Measurements from ENCODE around the gene TERT. TPM values are rescaled to one million over a fixed set of nuclear protein-coding genes. Genes with fewer than 3 reads are reported as not detected.

Gene TERT
- total and polyA plus RNA-seq, 4 experiments from 2014 or later, result 0.12 to 0.13 TPM; not detected in 2

GRCh38 chr5:1256776-1257175 lies 38.1 kb downstream of the TERT start:
- Mint-ChIP-seq H3K27me3 (no peaks in the 10 kb centered on the region), H3K4me3 (no peak overlapping the region), H3K4me1 (peaks cover 15 to 22% (median 17%) of the 10 kb centered on the region in 4 donors), H3K9me3 (no peaks in the 10 kb centered on the region), H3K36me3 (no peaks in the 10 kb centered on the region), H3K27ac (no peak overlapping the region)
- H3K27ac ChIP-seq (ENCODE audit: low read depth, low read length), result no peak overlapping the region
- H3K36me3 ChIP-seq (ENCODE audit: insufficient read depth, low read length), result no peaks in the 10 kb centered on the region
- peaks cover 18% of the 10 kb centered on the region for H3K4me1 ChIP-seq (ENCODE audit: insufficient read depth, low read length)
- intact Hi-C loops (cut with micrococcal nuclease), result no loop called here
- ChIA-PET POLR2A (ENCODE audit: partially characterized antibody) (no interaction called here), CTCF (ENCODE audit: partially characterized antibody) (no interaction called here)
- no peak for DNase-seq
- H3K4me3 ChIP-seq (ENCODE audit: low read length in 2 of 2), result no peak overlapping the region
- no peaks in the 10 kb centered on the region for H3K9me3 ChIP-seq (ENCODE audit: control insufficient read depth in 1 of 2, low read length in 2 of 2)
- H3K27me3 ChIP-seq (ENCODE audit: insufficient read depth, low read length), result no peaks in the 10 kb centered on the region

- Mint-ChIP-seq H3K27ac (peak overlapping the region; percentile 36 to 81 (median 58)), H3K4me1 (peaks cover 15 to 22% (median 17%) of the 10 kb centered on the region in 4 donors), H3K27me3 (no peaks in the 10 kb centered on the region), H3K9me3 (no peaks in the 10 kb centered on the region), H3K4me3 (peak overlapping the region; percentile 69 to 84 (median 82)), H3K36me3 (no peaks in the 10 kb centered on the region)
- Histone ChIP-seq H3K9me3 (ENCODE audit: control insufficient read depth in 1 of 2, low read length in 2 of 2) (no peaks in the 10 kb centered on the region), H3K27ac (ENCODE audit: low read depth, low read length) (no peak overlapping the region), H3K4me3 (ENCODE audit: low read length in 2 of 2) (peak overlapping the region; percentile 12 to 34), H3K4me1 (ENCODE audit: insufficient read depth, low read length) (peaks cover 18% of the 10 kb centered on the region), H3K36me3 (ENCODE audit: insufficient read depth, low read length) (no peaks in the 10 kb centered on the region), H3K27me3 (ENCODE audit: insufficient read depth, low read length) (no peaks in the 10 kb centered on the region)
- ChIA-PET POLR2A (ENCODE audit: partially characterized antibody) (interaction anchor here (1.3 to 3.5 kb wide), 3 partner anchors 59 to 131 kb away, joined by 9 to 31 read pairs (median 10); partner anchors contain the start of gene CLPTM1L), CTCF (ENCODE audit: partially characterized antibody) (interaction anchor here (0.9 to 1.8 kb wide), 4 partner anchors 58 to 142 kb away, joined by 3 to 8 read pairs (median 6); partner anchors contain the start of gene CLPTM1L)
- peak; percentile 59 to 66 (median 64) for DNase-seq
- intact Hi-C loops (cut with micrococcal nuclease), result loop anchor here (1.0 to 2.0 kb wide), 3 partner anchors 60 to 386 kb away; partner anchors contain the start of gene CLPTM1L
Observed at GRCh38 chr5:1255081-1255561, 39.7 kb downstream of the TERT start.

- Mint-ChIP-seq H3K9me3 (no peaks in the 10 kb centered on the region), H3K36me3 (no peaks in the 10 kb centered on the region), H3K4me1 (peaks cover 15 to 22% (median 17%) of the 10 kb centered on the region in 4 donors), H3K4me3 (peak overlapping the region in 1 of 8 donors; percentile 84), H3K27ac (no peak overlapping the region), H3K27me3 (no peaks in the 10 kb centered on the region)
- no peak for DNase-seq
- Histone ChIP-seq H3K27me3 (ENCODE audit: insufficient read depth, low read length) (no peaks in the 10 kb centered on the region), H3K36me3 (ENCODE audit: insufficient read depth, low read length) (no peaks in the 10 kb centered on the region), H3K4me1 (ENCODE audit: insufficient read depth, low read length) (peaks cover 18% of the 10 kb centered on the region), H3K9me3 (ENCODE audit: control insufficient read depth in 1 of 2, low read length in 2 of 2) (no peaks in the 10 kb centered on the region), H3K4me3 (ENCODE audit: low read length in 2 of 2) (no peak overlapping the region), H3K27ac (ENCODE audit: low read depth, low read length) (no peak overlapping the region)
- ChIA-PET POLR2A (ENCODE audit: partially characterized antibody) (interaction anchor here (1.3 to 3.5 kb wide), 3 partner anchors 60 to 132 kb away, joined by 9 to 31 read pairs (median 10); partner anchors contain the start of gene CLPTM1L), CTCF (ENCODE audit: partially characterized antibody) (interaction anchor here (0.9 to 1.8 kb wide), 4 partner anchors 58 to 142 kb away, joined by 3 to 8 read pairs (median 6); partner anchors contain the start of gene CLPTM1L)
- intact Hi-C loops (cut with micrococcal nuclease), result loop anchor here (2.0 kb wide), 1 partner anchor 387 kb away; no protein-coding TSS in a partner anchor
Observed at GRCh38 chr5:1254196-1254595, 40.7 kb downstream of the TERT start.

- Histone ChIP-seq H3K27me3 (ENCODE audit: insufficient read depth, low read length) (no peaks in the 10 kb centered on the region), H3K4me3 (ENCODE audit: low read length in 2 of 2) (no peak overlapping the region), H3K27ac (ENCODE audit: low read depth, low read length) (no peak overlapping the region), H3K4me1 (ENCODE audit: insufficient read depth, low read length) (peaks cover 18% of the 10 kb centered on the region), H3K36me3 (ENCODE audit: insufficient read depth, low read length) (no peaks in the 10 kb centered on the region), H3K9me3 (ENCODE audit: control insufficient read depth in 1 of 2, low read length in 2 of 2) (no peaks in the 10 kb centered on the region)
- no peaks in the 10 kb centered on the region for H3K27me3 Mint-ChIP-seq
- ChIA-PET POLR2A (ENCODE audit: partially characterized antibody) (interaction anchor here (0.6 to 3.5 kb wide), 2 partner anchors 61 to 68 kb away, joined by 3 to 31 read pairs; no protein-coding TSS in a partner anchor), CTCF (ENCODE audit: partially characterized antibody) (interaction anchor here (1.8 kb wide), 1 partner anchor 127 kb away, joined by 8 read pairs; no protein-coding TSS in a partner anchor)
- DNase-seq, result no peak
- no peak overlapping the region for H3K4me3 Mint-ChIP-seq
- intact Hi-C loops (cut with micrococcal nuclease), result loop anchor here (2.0 kb wide), 1 partner anchor 387 kb away; no protein-coding TSS in a partner anchor
- peaks cover 15 to 25% (median 17%) of the 10 kb centered on the region in 4 donors for H3K4me1 Mint-ChIP-seq
- H3K27ac Mint-ChIP-seq, result no peak overlapping the region
- H3K36me3 Mint-ChIP-seq, result no peaks in the 10 kb centered on the region
- H3K9me3 Mint-ChIP-seq, result no peaks in the 10 kb centered on the region
Observed at GRCh38 chr5:1253456-1254105, 41.3 kb downstream of the TERT start.

- intact Hi-C loops (cut with micrococcal nuclease), result no loop called here
- ChIA-PET POLR2A (ENCODE audit: partially characterized antibody) (interaction anchor here (3.5 kb wide), 1 partner anchor 62 kb away, joined by 31 read pairs; no protein-coding TSS in a partner anchor), CTCF (ENCODE audit: partially characterized antibody) (no interaction called here)
- peaks cover 0 to under 1% of the 10 kb centered on the region in 2 donors for H3K27me3 Mint-ChIP-seq
- H3K4me3 Mint-ChIP-seq, result peak overlapping the region in 1 of 8 donors; percentile 48
- no peak overlapping the region for H3K27ac Mint-ChIP-seq
- H3K36me3 Mint-ChIP-seq, result no peaks in the 10 kb centered on the region
- peaks cover 18% of the 10 kb centered on the region for H3K4me1 ChIP-seq (ENCODE audit: insufficient read depth, low read length)
- no peak for DNase-seq
- no peaks in the 10 kb centered on the region for H3K27me3 ChIP-seq (ENCODE audit: insufficient read depth, low read length)
- H3K36me3 ChIP-seq (ENCODE audit: insufficient read depth, low read length), result no peaks in the 10 kb centered on the region
- no peaks in the 10 kb centered on the region for H3K9me3 ChIP-seq (ENCODE audit: control insufficient read depth in 1 of 2, low read length in 2 of 2)
- no peaks in the 10 kb centered on the region for H3K9me3 Mint-ChIP-seq
- no peak overlapping the region for H3K27ac ChIP-seq (ENCODE audit: low read depth, low read length)
- H3K4me1 Mint-ChIP-seq, result peaks cover 15 to 25% (median 17%) of the 10 kb centered on the region in 4 donors
- no peak overlapping the region for H3K4me3 ChIP-seq (ENCODE audit: low read length in 2 of 2)
Observed at GRCh38 chr5:1252681-1253080, 42.2 kb downstream of the TERT start.

- H3K27me3 Mint-ChIP-seq, result peaks cover 0 to 4% of the 10 kb centered on the region in 2 donors
- POLR2A ChIA-PET (ENCODE audit: partially characterized antibody), result no interaction called here
- no peak overlapping the region for H3K27ac Mint-ChIP-seq
- CTCF ChIA-PET (ENCODE audit: partially characterized antibody), result no interaction called here
- no peaks in the 10 kb centered on the region for H3K9me3 Mint-ChIP-seq
- H3K27ac ChIP-seq (ENCODE audit: low read depth, low read length), result no peak overlapping the region
- peaks cover 15 to 25% (median 17%) of the 10 kb centered on the region in 4 donors for H3K4me1 Mint-ChIP-seq
- H3K4me3 ChIP-seq (ENCODE audit: low read length in 2 of 2), result no peak overlapping the region
- H3K36me3 Mint-ChIP-seq, result no peaks in the 10 kb centered on the region
- H3K4me3 Mint-ChIP-seq, result peak overlapping the region in 1 of 8 donors; percentile 38
- DNase-seq, result no peak
- H3K9me3 ChIP-seq (ENCODE audit: control insufficient read depth in 1 of 2, low read length in 2 of 2), result no peaks in the 10 kb centered on the region
- no peaks in the 10 kb centered on the region for H3K36me3 ChIP-seq (ENCODE audit: insufficient read depth, low read length)
- intact Hi-C loops (cut with micrococcal nuclease), result no loop called here
- H3K27me3 ChIP-seq (ENCODE audit: insufficient read depth, low read length), result no peaks in the 10 kb centered on the region
- peaks cover 18% of the 10 kb centered on the region for H3K4me1 ChIP-seq (ENCODE audit: insufficient read depth, low read length)
Observed at GRCh38 chr5:1251678-1252580, 42.9 kb downstream of the TERT start.
